Peyer's patch (tissue), 4 donors: ENCODE measurements around the gene CLMN.

Experiments
- CTCF ChIP-seq, 6 experiments: fragments of 450-650 bp in 4 of 6; fragments of 200-600 bp in 2 of 6; sonication (generic) in 1 of 6; IDR thresholded peaks; one replicate each; pipeline ENCODE4 v1.5.1; 2017 to 2019; ENCODE audit warnings: antibody characterized with exemption in 6 of 6, mild to moderate bottlenecking in 3 of 6, moderate library complexity in 1 of 6
- POLR2A ChIP-seq, 2 donors: fragments of 450-650 bp; IDR thresholded peaks; one replicate each; pipeline ENCODE4 v1.5.1; 2017; ENCODE audit warnings: antibody characterized with exemption in 2 of 2, mild to moderate bottlenecking in 2 of 2, moderate library complexity in 2 of 2

DNA sequence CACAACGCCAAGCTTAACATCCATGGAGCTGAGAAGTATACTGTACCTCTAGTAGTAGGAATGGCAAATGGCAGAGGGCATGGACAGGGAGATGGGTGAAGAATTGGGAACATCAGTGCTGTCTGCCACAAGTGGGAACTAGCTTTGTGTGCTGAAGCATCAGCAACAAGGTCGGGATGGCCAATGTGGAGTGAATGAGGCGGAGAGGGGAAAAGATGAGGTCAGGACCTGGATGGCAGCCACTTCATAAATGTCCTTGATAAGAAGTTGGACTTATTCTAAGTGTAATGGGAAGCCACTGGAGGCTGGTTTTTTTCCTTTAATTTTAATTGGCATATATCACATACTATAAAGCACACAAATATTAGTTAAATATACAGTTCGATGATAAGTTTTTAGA, 21.9 kb upstream of the CLMN start:
- TF ChIP-seq CTCF (IDR thresholded peaks at IDR 0.05) (no peak), POLR2A (IDR thresholded peaks at IDR 0.05) (no peak)
